HEK293T (cell line): ENCODE data around the gene MDH1.

Source experiments
- BHLHE40 ChIP-seq: fragments of 450-650 bp; IDR thresholded peaks from 2 replicates; pipeline ENCODE4 v1.6.1; 2016; ENCODE audit warnings: mild to moderate bottlenecking, moderate library complexity, borderline replicate concordance
- FOXA1 ChIP-seq: fragments of 450-650 bp; IDR thresholded peaks from 2 replicates; pipeline ENCODE4 v1.6.1; 2016; ENCODE audit warnings: mild to moderate bottlenecking
- FOXK2 ChIP-seq: fragments of 450-650 bp; IDR thresholded peaks from 2 replicates; pipeline ENCODE4 v1.6.1; 2016; ENCODE audit warnings: mild to moderate bottlenecking
- FOXM1 ChIP-seq: fragments of 450-650 bp; IDR thresholded peaks from 2 replicates; pipeline ENCODE4 v1.6.1; 2017; ENCODE audit warnings: mild to moderate bottlenecking, borderline replicate concordance
- HDGF ChIP-seq: fragments of 450-650 bp; IDR thresholded peaks from 2 replicates; pipeline ENCODE4 v1.6.1; 2017; ENCODE audit warnings: antibody characterized with exemption, borderline replicate concordance
- LEF1 ChIP-seq: fragments of 450-650 bp; IDR thresholded peaks from 2 replicates; pipeline ENCODE4 v1.6.1; 2017; ENCODE audit warnings: mild to moderate bottlenecking, borderline replicate concordance
- SP1 ChIP-seq: fragments of 450-650 bp; IDR thresholded peaks from 2 replicates; pipeline ENCODE4 v1.6.1; 2017

DNA sequence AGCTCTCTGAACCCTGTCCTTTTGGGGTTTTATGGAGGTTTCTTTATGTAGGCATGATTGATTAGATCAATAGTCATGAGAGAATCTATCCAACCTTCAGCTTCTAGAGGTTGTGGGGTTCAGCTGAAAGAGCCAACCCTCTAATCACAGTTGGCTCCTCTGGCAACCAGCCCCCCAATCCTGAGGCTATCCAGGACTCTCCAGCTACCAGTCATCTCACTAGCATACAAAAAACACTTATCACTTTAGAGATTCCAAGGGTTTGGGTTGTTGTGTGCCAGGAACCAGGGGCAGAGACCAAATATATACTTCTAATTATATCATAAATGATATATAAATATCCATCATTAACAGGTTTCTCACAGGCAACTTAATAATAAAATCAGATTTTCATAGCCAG is 12.2 kb upstream of the MDH1 start:
- TF ChIP-seq FOXM1: no peak
- no peak for TF ChIP-seq SP1
- TF ChIP-seq BHLHE40: no peak
- TF ChIP-seq LEF1: no peak
- TF ChIP-seq FOXA1: no peak
- TF ChIP-seq FOXK2: no peak
- TF ChIP-seq HDGF: no peak
